ENCODE data around the gene GIGYF1. TPM values are rescaled to one million over a fixed set of nuclear protein-coding genes. Genes with fewer than 3 reads are reported as not detected.

Gene GIGYF1
- total and polyA plus RNA-seq, 2 of the 13 experiments (the other 11 are each of a cell fraction or from before 2014, with no cell fraction given) = 7.6 to 16.1 TPM

- TF ChIP-seq ZBTB33 (CRISPR knock-in tag; IDR thresholded peaks at IDR 0.05) (no peak), ARID5B (CRISPR knock-in tag; IDR thresholded peaks at IDR 0.05) (peak; percentile 42; the same call in 1 of the 2 replicates), PHF8 (CRISPR knock-in tag; IDR thresholded peaks at IDR 0.05) (no peak; the same call in none of the 2 replicates), ZNF292 (CRISPR knock-in tag; IDR thresholded peaks at IDR 0.05; ENCODE audit: borderline replicate concordance, low read depth) (no peak), TOE1 (CRISPR knock-in tag; IDR thresholded peaks at IDR 0.05) (no peak), FOXK1 (CRISPR knock-in tag; IDR thresholded peaks at IDR 0.05; ENCODE audit: borderline replicate concordance, low read depth) (no peak), SMAD3 (CRISPR knock-in tag; IDR thresholded peaks at IDR 0.05) (no peak), EP300 (IDR thresholded peaks at IDR 0.05; ENCODE audit: low read depth in 2 of 2, low read length in 2 of 2) (peak in 1 of 2 experiments; percentile 36; a peak in 1 of 4 replicates), EP300 (CRISPR knock-in tag; IDR thresholded peaks at IDR 0.05; ENCODE audit: borderline replicate concordance) (no peak), MAZ (IDR thresholded peaks at IDR 0.05; ENCODE audit: borderline replicate concordance, low read depth, low read length) (0 out of 2 replicates have a peak, but pooled peaks have one; percentile 15), MAZ (CRISPR knock-in tag; IDR thresholded peaks at IDR 0.05; ENCODE audit: low read depth) (no peak), REST (IDR thresholded peaks at IDR 0.05; ENCODE audit: borderline replicate concordance in 1 of 2, low read depth in 1 of 2, low read length in 2 of 2) (no peak), ZBTB4 (CRISPR knock-in tag; IDR thresholded peaks at IDR 0.05; ENCODE audit: borderline replicate concordance) (peak; percentile 77; the same call in 1 of the 2 replicates), AHR (CRISPR knock-in tag; IDR thresholded peaks at IDR 0.05) (no peak), KMT2B (CRISPR knock-in tag; IDR thresholded peaks at IDR 0.05) (0 out of 2 replicates have a peak, but pooled peaks have one; percentile 4)
These were observed 26.8 kb upstream of the GIGYF1 start (continued) for GRCh38 chr7:100720671-100721504.

Data from HepG2 (cell line).